CD4-positive, alpha-beta T cell treated with Interleukin-4 for 4 hours (primary cell): ENCODE measurements around the gene HOMER2.
"Not testable (repeated sequence)": the region's sequence is repeated elsewhere in the genome, so short reads cannot be mapped to it uniquely, and the experiment has no call there.

Source experiments
- DNase-seq: peaks from one replicate; pipeline ENCODE4 v3.0.0-alpha.2; 2020

The HOMER2 gene

GRCh38 chr15:82963471-82964341 is 11.2 kb upstream of the HOMER2 start:
- DNase-seq, result no peak

- no peak for DNase-seq
These were observed 8.2 kb upstream of the HOMER2 start for GRCh38 chr15:82960766-82961165.

DNA sequence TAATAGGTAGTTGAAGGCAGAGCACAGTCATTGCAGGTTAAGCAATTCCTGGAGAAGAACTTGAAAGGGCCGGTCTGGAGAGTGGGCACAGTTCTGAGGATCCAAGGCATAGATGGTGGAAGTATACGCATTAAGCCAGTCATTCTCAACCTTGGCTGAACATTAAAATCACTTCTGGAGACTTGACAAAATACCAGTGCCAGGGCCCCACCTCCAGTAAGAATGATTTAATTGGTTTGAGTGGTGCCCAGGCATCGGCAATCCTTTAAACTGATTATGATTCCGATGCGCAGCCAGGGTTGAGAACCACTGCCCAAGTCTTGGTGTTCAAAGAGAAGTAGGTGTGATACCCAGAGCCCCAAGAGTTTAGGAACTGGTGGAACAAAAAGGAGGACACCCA is 6.9 kb upstream of the HOMER2 start:
- DNase-seq, result no peak

- no peak for DNase-seq
These were observed 6.1 kb upstream of the HOMER2 start for GRCh38 chr15:82958638-82959037.

- no peak for DNase-seq
These were observed 905 bp downstream of the HOMER2 start for GRCh38 chr15:82951472-82952157.

DNA sequence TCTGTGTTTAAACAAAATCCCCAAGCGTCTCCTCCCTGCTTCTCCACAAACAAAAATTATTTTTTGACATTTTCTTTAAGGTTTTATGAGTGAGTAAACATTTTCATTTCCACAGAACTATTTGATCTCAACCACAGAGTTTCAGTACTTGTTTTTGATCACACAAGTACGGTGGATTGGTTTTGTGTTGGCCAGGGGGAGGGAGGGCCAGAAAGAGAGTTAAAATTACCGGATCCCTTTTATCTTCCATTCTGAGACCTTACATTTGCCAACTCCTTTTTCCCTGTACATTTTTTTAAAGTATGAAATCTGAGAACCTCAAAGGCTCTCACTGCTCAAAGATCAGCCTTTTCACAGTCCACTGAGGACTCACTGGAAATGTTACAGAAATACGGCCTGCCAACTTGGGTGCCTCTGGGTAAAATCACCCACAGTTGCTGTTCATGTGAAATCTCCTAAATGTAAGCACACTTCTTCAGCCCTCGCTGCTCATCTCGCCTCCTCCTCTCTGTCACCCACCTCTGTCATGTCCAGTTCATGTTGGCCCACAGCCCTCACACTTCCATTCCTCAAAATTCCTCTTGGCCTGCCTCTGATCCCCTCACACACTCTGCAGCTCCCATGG is 1.7 kb downstream of the HOMER2 start:
- DNase-seq, result peak; percentile 1

- no peak for DNase-seq
These were observed 2.2 kb downstream of the HOMER2 start for GRCh38 chr15:82950295-82950694.

DNA sequence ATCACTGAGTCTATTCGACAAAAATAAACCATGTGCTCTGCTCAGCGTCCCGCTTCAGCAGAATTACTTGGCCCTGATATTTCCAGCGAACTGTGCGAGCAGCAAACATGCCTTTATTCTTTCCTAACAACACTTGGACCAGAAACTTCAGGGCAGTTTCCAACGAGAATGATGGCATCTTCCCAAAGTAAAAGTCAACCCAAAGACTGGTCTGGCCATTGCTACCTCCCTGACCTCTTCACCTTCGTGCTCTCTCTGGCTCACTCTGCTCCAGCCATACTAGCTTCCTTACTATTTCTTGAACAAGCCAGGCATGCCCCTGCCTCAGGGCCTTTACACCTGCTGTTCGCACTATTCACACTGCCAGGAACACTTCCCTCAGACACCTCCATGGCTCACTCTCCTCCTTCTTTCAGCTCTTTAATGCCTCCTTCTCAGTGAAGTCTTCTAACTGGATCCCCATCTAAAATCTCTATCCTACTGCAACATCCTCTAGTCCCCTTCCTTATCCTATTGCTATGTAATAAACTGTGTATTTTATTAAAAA is 6.3 kb downstream of the HOMER2 start:
- DNase-seq, result no peak

DNA sequence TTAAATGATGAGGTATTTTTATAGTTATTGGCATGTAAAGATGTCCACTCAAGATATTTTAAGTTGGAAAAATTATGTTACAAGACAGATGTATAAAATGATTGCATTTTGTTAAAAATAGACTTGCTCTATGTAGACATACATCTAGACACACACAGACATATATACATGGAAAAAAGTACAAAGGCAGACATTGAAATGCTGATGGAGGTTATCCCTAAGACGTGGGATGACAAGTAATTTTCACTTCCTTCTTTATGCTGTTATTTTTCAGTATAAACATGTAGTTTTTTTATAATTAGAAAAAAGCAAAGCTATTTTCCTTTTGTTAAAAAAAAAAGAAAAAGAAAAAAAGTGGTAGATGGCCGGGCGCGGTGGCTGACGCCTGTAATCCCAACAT is 7.2 kb downstream of the HOMER2 start:
- DNase-seq, result no peak

GRCh38 chr15:82944821-82945220 is 7.7 kb downstream of the HOMER2 start:
- no peak for DNase-seq

DNA sequence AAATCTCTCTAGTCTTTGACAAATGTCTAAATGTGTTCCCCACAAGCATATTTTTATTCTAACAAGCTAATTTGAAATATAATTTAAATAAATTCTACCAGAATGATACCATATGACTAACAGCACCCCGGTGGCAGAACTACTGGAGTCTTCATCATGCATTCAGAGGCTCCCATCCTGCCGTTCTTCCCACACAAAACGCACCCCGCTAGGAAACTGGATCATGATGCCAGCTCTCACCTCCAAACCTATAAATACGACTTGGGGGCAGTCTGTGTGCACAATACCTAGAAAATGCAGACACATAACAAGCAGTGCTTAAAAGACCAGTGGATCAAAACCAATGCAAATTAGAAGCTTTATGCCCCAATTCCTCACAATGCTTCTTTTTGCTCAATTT is 8.5 kb downstream of the HOMER2 start:
- DNase-seq, result no peak

- DNase-seq, result no peak
These were observed 9.3 kb downstream of the HOMER2 start for GRCh38 chr15:82943176-82943575.

DNA sequence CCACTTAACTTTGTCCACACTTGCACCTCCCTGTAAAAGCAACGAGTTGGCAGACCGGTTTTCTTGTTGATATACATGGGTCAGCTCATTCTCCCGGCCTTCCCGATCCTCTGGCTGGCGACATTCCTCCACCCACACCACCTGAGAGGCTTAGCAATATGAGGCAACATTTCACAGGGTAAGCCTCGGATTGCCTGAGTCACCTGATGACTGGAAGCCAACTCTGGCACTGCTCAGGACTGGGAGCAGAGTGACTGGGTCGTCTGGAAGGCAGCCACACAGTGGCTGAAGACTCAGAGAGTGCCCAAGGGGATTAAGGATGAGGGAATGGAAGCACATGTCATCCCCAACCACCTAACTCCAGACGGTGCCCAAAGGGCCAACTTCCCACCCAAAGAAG is 9.8 kb downstream of the HOMER2 start:
- DNase-seq, result no peak

DNA sequence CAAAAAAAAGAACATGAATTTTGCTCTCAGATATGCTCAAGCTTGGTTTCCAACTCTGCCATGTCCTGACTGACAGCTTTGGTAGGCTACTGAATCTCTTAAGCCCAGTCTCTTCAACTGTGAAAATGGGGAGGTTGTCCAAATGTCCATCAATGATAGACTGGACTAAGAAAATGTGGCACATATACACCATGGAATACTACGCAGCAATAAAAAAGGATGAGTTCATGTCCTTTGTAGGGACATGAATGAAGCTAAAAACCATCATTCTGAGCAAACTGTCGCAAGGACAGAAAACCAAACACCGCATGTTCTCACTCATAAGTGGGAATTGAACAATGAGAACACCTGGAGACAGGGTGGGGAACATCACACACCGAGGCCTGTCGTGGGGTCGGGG is 12.8 kb downstream of the HOMER2 start:
- DNase-seq, result not testable (repeated sequence)

DNA sequence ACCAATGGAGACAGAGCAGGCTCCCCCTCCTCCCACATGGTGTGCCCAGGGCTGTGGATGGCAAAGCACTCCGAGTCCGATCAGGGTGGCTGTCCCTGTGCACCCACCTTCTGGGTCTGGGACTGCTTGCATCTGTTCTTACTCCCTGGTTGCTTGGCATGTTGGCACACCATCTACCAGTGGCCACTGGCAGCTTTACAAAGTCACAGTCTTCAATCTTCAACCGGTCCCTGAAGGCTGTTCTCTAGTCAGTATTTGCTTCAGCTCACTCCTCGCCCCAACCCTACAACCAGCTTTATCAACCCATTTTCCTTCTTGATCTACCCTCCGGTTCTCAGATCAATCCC is 14.8 kb downstream of the HOMER2 start:
- no peak for DNase-seq

GRCh38 chr15:82936966-82937711 is 15.4 kb downstream of the HOMER2 start:
- no peak for DNase-seq

GRCh38 chr15:82935382-82935781 is 17.1 kb downstream of the HOMER2 start:
- no peak for DNase-seq

- no peak for DNase-seq
These were observed 18.2 kb downstream of the HOMER2 start for GRCh38 chr15:82934100-82934880.

- DNase-seq, result no peak
These were observed 18.9 kb downstream of the HOMER2 start for GRCh38 chr15:82933576-82933975.

DNA sequence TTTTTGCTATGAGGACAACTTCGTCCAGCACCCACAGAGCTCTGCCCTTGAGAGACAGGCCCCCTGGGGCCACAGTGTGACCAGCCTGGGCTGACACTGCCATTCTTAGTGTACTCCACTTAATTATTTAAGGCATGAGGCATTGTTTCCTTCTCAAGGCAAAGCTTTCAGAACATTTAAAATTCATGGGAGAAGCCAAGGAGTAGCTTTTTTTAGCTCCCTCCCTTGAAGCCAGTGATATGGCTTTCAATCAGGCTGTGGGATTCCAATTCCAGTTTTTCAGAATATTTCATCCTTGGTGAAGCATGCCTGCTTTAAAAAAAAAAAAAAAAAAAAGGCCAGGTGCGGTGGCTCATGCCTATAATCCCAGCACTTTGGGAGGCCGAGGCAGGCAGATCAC is 21.3 kb downstream of the HOMER2 start:
- no peak for DNase-seq

DNA sequence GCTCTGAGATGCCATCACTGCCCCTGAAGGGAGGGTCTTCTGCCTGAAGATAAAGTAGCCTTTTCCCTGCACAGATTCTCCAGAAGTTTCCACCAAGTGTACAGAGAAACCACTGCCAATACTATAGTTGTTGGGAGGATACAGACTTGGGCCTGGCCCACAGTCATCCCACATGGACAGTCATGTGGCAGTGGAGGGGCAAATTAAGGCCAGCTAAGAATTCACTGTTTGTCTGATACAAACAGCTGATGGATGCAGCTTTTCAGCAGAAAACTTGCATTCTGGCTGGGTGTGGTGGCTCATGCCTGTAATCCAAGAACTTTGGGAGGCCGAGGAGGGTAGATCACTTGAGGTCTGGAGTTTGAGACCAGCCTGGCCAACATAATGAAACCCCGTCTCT is 22.1 kb downstream of the HOMER2 start:
- DNase-seq, result no peak

DNA sequence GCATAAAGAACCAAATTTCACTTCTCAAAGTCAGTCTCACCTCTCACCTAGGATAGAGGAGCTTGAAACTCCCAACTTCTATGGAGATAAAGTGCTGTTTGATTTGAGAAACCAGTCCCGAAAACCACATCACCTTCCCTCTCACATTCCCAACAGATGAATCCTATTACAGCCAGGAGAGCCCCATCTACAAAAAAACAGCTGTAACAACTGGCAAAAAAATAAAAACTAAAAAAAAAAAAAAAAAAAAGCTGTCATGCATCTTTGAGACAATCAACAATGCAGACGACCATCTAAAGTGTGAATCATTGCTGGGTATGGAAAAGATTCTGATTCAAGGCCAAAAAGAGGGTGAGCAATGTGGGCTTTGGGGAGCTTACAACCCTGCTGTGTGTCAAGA is 23.8 kb downstream of the HOMER2 start:
- DNase-seq, result no peak
